Colonic mucosa (tissue), 4 donors: ENCODE measurements around the gene ATP6AP1. TPM values are rescaled to one million over a fixed set of nuclear protein-coding genes. Genes with fewer than 3 reads are reported as not detected.
"Not testable (repeated sequence)": the region's sequence is repeated elsewhere in the genome, so short reads cannot be mapped to it uniquely, and the experiment has no call there.

Experiments
- DNase-seq: peaks from one replicate; pipeline ENCODE4 v3.0.0-alpha.2; 2020
- H3K27ac ChIP-seq: fragments of 200-600 bp; one replicate; pipeline ENCODE4 v1.8.0; 2021
- H3K27me3 ChIP-seq: fragments of 200-600 bp; one replicate; pipeline ENCODE4 v1.8.0; 2021
- H3K36me3 ChIP-seq: fragments of 200-600 bp; one replicate; pipeline ENCODE4 v1.8.0; 2021
- H3K4me1 ChIP-seq: fragments of 200-600 bp; one replicate; pipeline ENCODE4 v1.8.0; 2021; ENCODE audit warnings: mild to moderate bottlenecking
- H3K4me3 ChIP-seq: fragments of 200-600 bp; one replicate; pipeline ENCODE4 v1.8.0; 2021
- H3K9ac ChIP-seq, 2 donors: one replicate each; pipeline ENCODE4 v1.7.0; 2013; ENCODE audit warnings: control low read depth in 2 of 2, low read depth in 2 of 2, low read length in 2 of 2
- H3K9me3 ChIP-seq: fragments of 200-600 bp; one replicate; pipeline ENCODE4 v1.8.0; 2021
- CTCF ChIP-seq: fragments of 200-600 bp; IDR thresholded peaks from one replicate; pipeline ENCODE4 v1.8.0; 2022; ENCODE audit warnings: antibody characterized with exemption, mild to moderate bottlenecking
- intact Hi-C: fragments of 100-400 bp; cut with DNase I; formaldehyde crosslinking; loops from one replicate; pipeline ENCODE4 v1.14.1; 2022
- total RNA-seq, 2 donors: library from RNA; stranded (reverse); fragmentation: NEBNext Ultra II Directional in 1 of 2; extraction: Animal tissue kit (Norgen Biotek cat#: 25700) in 1 of 2; gene quantifications; one replicate each; pipeline ENCODE4 v1.2.1, GENCODE V29; 2021
- donor health status: healthy.
- donor health status: DM: no; HTN: no; CAD: no.
- donor health status: DM: no; HTN: no; CAD: no.

Gene ATP6AP1
- total RNA-seq, 2 donors from 2014 or later = 86.3 to 96.9 TPM

DNA sequence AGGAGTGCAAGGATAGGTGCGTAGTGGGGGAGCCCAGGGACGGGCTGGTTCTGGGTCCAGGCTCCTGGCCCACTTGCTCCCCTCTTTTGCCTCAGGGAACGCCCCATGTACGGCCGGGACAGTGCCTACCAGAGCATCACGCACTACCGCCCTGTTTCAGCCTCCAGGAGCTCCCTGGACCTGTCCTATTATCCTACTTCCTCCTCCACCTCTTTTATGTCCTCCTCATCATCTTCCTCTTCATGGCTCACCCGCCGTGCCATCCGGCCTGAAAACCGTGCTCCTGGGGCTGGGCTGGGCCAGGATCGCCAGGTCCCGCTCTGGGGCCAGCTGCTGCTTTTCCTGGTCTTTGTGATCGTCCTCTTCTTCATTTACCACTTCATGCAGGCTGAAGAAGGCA, 47.7 kb upstream of the ATP6AP1 start:
- no peaks in the 10 kb centered on the region for H3K9me3 ChIP-seq
- no peak for DNase-seq
- no peak overlapping the region for H3K9ac ChIP-seq
- H3K4me1 ChIP-seq = no peaks in the 10 kb centered on the region
- no peak for TF ChIP-seq CTCF
- no peak overlapping the region for H3K4me3 ChIP-seq
- H3K36me3 ChIP-seq = no peaks in the 10 kb centered on the region
- no peak overlapping the region for H3K27ac ChIP-seq
- H3K27me3 ChIP-seq = no peaks in the 10 kb centered on the region
- intact Hi-C loops = no loop called here

GRCh38 chrX:154381271-154381670, 47.2 kb upstream of the ATP6AP1 start:
- TF ChIP-seq CTCF = no peak
- no peaks in the 10 kb centered on the region for H3K27me3 ChIP-seq
- H3K27ac ChIP-seq = no peak overlapping the region
- no peak overlapping the region for H3K4me3 ChIP-seq
- H3K4me1 ChIP-seq = no peaks in the 10 kb centered on the region
- DNase-seq = no peak
- intact Hi-C loops = no loop called here
- H3K36me3 ChIP-seq = no peaks in the 10 kb centered on the region
- H3K9me3 ChIP-seq = no peaks in the 10 kb centered on the region
- no peak overlapping the region for H3K9ac ChIP-seq

DNA sequence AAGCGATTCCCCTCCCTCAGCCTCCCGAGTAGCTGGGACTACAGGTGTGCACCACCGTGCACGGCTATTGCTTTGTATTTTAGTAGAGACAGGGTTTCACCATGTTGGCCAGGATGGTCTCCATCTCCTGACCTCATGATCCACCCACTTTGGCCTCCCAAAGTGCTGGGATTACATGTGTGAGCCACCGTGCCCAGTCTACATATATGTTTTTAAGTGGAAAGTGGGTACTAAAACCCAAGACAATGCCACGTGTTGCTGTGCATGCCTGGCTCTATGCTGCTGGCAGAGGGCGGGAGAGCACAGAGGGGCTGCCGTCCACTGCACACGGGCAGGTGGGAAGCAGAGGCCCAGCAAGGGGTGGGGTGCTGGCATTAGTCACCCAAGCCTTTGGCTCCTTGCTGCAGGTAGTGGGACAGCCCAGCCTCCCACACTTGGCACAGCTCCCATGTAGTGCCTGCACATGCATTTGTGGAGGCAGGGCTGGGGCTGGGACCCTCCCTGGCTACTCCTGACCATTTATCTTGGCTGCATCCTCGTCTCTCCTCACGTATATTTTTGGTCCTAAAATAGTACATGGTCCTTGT, 45.9 kb upstream of the ATP6AP1 start:
- TF ChIP-seq CTCF = no peak
- no peaks in the 10 kb centered on the region for H3K36me3 ChIP-seq
- no peak overlapping the region for H3K27ac ChIP-seq
- intact Hi-C loops = no loop called here
- no peaks in the 10 kb centered on the region for H3K4me1 ChIP-seq
- no peaks in the 10 kb centered on the region for H3K9me3 ChIP-seq
- no peak overlapping the region for H3K4me3 ChIP-seq
- no peak for DNase-seq
- H3K9ac ChIP-seq = no peak overlapping the region
- H3K27me3 ChIP-seq = no peaks in the 10 kb centered on the region

- TF ChIP-seq CTCF = no peak
- no peaks in the 10 kb centered on the region for H3K36me3 ChIP-seq
- H3K4me1 ChIP-seq = no peaks in the 10 kb centered on the region
- intact Hi-C loops = no loop called here
- no peak overlapping the region for H3K4me3 ChIP-seq
- H3K27me3 ChIP-seq = no peaks in the 10 kb centered on the region
- no peak overlapping the region for H3K27ac ChIP-seq
- no peaks in the 10 kb centered on the region for H3K9me3 ChIP-seq
- DNase-seq = no peak
- no peak overlapping the region for H3K9ac ChIP-seq
Measured at GRCh38 chrX:154383359-154384283, 44.9 kb upstream of the ATP6AP1 start.

DNA sequence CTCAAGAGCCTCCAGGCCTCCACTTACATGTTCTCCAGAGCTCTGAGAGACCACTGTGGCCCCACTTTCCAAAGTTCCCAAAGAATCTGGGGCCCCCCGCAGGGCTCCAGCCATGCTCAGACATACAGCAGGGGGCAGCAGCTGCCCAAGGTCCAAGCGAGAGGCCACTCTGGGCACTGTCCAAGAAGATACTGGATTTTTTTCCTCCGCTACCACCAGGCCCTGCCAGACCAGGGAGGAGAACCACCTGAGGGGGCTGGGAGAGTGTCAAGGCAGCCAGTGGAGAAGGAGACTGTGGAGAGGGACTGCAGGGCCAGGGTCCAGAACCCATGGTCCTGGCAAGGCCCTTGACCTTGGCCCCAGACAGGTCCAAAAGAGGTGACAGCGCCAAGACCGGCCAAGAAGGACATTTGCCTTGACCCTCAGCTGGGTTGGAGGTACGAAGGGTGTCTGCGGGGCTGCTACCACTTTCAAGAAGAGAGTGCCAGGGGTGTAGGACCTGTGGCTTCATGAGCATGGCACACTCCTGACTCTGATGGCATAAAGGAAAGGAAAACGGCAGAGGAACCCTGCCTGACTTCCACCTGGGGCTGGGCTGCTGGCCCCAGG, 44.1 kb upstream of the ATP6AP1 start:
- no peak overlapping the region for H3K4me3 ChIP-seq
- no peak overlapping the region for H3K9ac ChIP-seq
- H3K4me1 ChIP-seq = no peaks in the 10 kb centered on the region
- no peak overlapping the region for H3K27ac ChIP-seq
- DNase-seq = no peak
- intact Hi-C loops = no loop called here
- H3K9me3 ChIP-seq = no peaks in the 10 kb centered on the region
- no peak for TF ChIP-seq CTCF
- no peaks in the 10 kb centered on the region for H3K36me3 ChIP-seq
- H3K27me3 ChIP-seq = no peaks in the 10 kb centered on the region

GRCh38 chrX:154388094-154388493, 40.4 kb upstream of the ATP6AP1 start:
- H3K27ac ChIP-seq, H3K9ac ChIP-seq, intact Hi-C loops, H3K36me3 ChIP-seq, H3K4me1 ChIP-seq, H3K27me3 ChIP-seq, H3K9me3 ChIP-seq, DNase-seq, H3K4me3 ChIP-seq: not testable (repeated sequence)

GRCh38 chrX:154388649-154389048, 39.8 kb upstream of the ATP6AP1 start:
- intact Hi-C loops = not testable (repeated sequence)

More at GRCh38 chrX:154388649-154389048, 39.8 kb upstream of the ATP6AP1 start:
- not testable (repeated sequence) for H3K36me3 ChIP-seq, H3K4me3 ChIP-seq, DNase-seq, H3K27ac ChIP-seq, H3K9ac ChIP-seq, H3K4me1 ChIP-seq, H3K27me3 ChIP-seq, H3K9me3 ChIP-seq
